CD4-positive, alpha-beta T cell treated with Interleukin-15 for 4 hours (primary cell): ENCODE data around the gene PMCH.
"Not testable (repeated sequence)": the region's sequence is repeated elsewhere in the genome, so short reads cannot be mapped to it uniquely, and the experiment has no call there.

Experiments
- DNase-seq: peaks from one replicate; pipeline ENCODE4 v3.0.0-alpha.2; 2020; ENCODE audit warnings: low spot score

Gene PMCH

GRCh38 chr12:102197789-102198188 is at the start of gene PMCH:
PMCH (minus strand) TSS chr12:102197833; CDS start chr12:102197770, 63 bp downstream.
- DNase-seq = peak; percentile 12

- DNase-seq = not testable (repeated sequence)
These were observed 43.2 kb upstream of the PMCH start for GRCh38 chr12:102240859-102241258.

- no peak for DNase-seq
These were observed 37.0 kb upstream of the PMCH start for GRCh38 chr12:102234599-102234998.

- DNase-seq = no peak
These were observed 34.8 kb upstream of the PMCH start for GRCh38 chr12:102232446-102232845.

- DNase-seq = no peak
These were observed 34.4 kb upstream of the PMCH start for GRCh38 chr12:102232036-102232435.

GRCh38 chr12:102227954-102228353 is 30.3 kb upstream of the PMCH start:
- no peak for DNase-seq

- no peak for DNase-seq
These were observed 23.1 kb upstream of the PMCH start for GRCh38 chr12:102220736-102221135.

GRCh38 chr12:102215992-102216691 is 18.5 kb upstream of the PMCH start:
- no peak for DNase-seq

GRCh38 chr12:102204025-102204424 is 6.4 kb upstream of the PMCH start:
- DNase-seq = no peak

GRCh38 chr12:102202556-102202955 is 4.9 kb upstream of the PMCH start:
- DNase-seq = no peak

GRCh38 chr12:102201436-102202061 is 3.9 kb upstream of the PMCH start:
- DNase-seq = no peak

- DNase-seq = no peak
These were observed 1.8 kb downstream of the PMCH start for GRCh38 chr12:102195826-102196225.

GRCh38 chr12:102182635-102183034 is 15.0 kb downstream of the PMCH start:
- no peak for DNase-seq

- no peak for DNase-seq
These were observed 22.9 kb downstream of the PMCH start for GRCh38 chr12:102174761-102175160.

GRCh38 chr12:102174117-102174516 is 23.5 kb downstream of the PMCH start:
- no peak for DNase-seq

GRCh38 chr12:102172436-102172835 is 25.2 kb downstream of the PMCH start:
- DNase-seq = no peak

- no peak for DNase-seq
These were observed 25.7 kb downstream of the PMCH start for GRCh38 chr12:102171951-102172350.

- DNase-seq = peak; percentile 28
These were observed 27.6 kb downstream of the PMCH start for GRCh38 chr12:102169922-102170621.

GRCh38 chr12:102167821-102168604 is 29.6 kb downstream of the PMCH start:
- no peak for DNase-seq

GRCh38 chr12:102163383-102163782 is 34.2 kb downstream of the PMCH start:
- no peak for DNase-seq

GRCh38 chr12:102155206-102155605 is 42.4 kb downstream of the PMCH start:
- not testable (repeated sequence) for DNase-seq

- DNase-seq = not testable (repeated sequence)
These were observed 50.5 kb downstream of the PMCH start for GRCh38 chr12:102147062-102147587.
